SJCRH30 (cell line): Measurements from ENCODE around the gene GRHL3. TPM values are rescaled to one million over a fixed set of nuclear protein-coding genes. Genes with fewer than 3 reads are reported as not detected.

Experiments
- DNase-seq, 2 experiments: peaks; one replicate each; pipeline ENCODE4 v3.0.0-alpha.2; 2015 to 2020
- H3K27ac ChIP-seq: fragments of 250-450 bp; sonication (Bioruptor Pico); 2 replicates; pipeline ENCODE4 v1.5.1; 2020; ENCODE audit warnings: mild to moderate bottlenecking, moderate library complexity
- H3K27me3 ChIP-seq: fragments of 250-450 bp; sonication (Bioruptor Pico); 2 replicates; pipeline ENCODE4 v1.5.1; 2020; ENCODE audit warnings: mild to moderate bottlenecking, moderate library complexity
- H3K36me3 ChIP-seq: fragments of 250-450 bp; sonication (Bioruptor Pico); 2 replicates; pipeline ENCODE4 v1.5.1; 2020; ENCODE audit warnings: mild to moderate bottlenecking, moderate library complexity
- H3K4me1 ChIP-seq: fragments of 250-450 bp; sonication (Bioruptor Pico); 2 replicates; pipeline ENCODE4 v1.5.1; 2020; ENCODE audit warnings: mild to moderate bottlenecking, moderate library complexity
- H3K4me3 ChIP-seq: fragments of 250-450 bp; sonication (Bioruptor Pico); 2 replicates; pipeline ENCODE4 v1.5.1; 2020; ENCODE audit warnings: mild to moderate bottlenecking, moderate library complexity
- H3K9me3 ChIP-seq: fragments of 250-450 bp; sonication (Bioruptor Pico); replicated peaks from 2 replicates; pipeline ENCODE4 v1.5.1; 2020; ENCODE audit warnings: mild to moderate bottlenecking, moderate library complexity
- total RNA-seq: library from RNA; depleted of rRNA; stranded (reverse); fragments of >200 nt; shearing (Covaris generic); gene quantifications from 2 replicates; pipeline ENCODE4 v1.2.3, GENCODE V29; 2014

Gene GRHL3
- total RNA-seq, 1 experiment from 2014 or later, result not detected

GRCh38 chr1:24337455-24337854, 18.3 kb downstream of the GRHL3 start:
- Histone ChIP-seq H3K27ac (no peak overlapping the region), H3K9me3 (no peaks in the 10 kb centered on the region), H3K27me3 (peaks cover 17% of the 10 kb centered on the region; the same call in 1 of the 2 replicates), H3K4me3 (no peak overlapping the region), H3K36me3 (no peaks in the 10 kb centered on the region), H3K4me1 (peaks cover 2% of the 10 kb centered on the region; the same call in 1 of the 2 replicates)
- DNase-seq, result no peak

GRCh38 chr1:24338447-24338846, 19.3 kb downstream of the GRHL3 start:
- H3K4me1 ChIP-seq, result peaks cover 2% of the 10 kb centered on the region; the same call in 1 of the 2 replicates
- no peaks in the 10 kb centered on the region for H3K36me3 ChIP-seq
- H3K27me3 ChIP-seq, result peaks cover 13% of the 10 kb centered on the region; the same call in 1 of the 2 replicates
- H3K4me3 ChIP-seq, result no peak overlapping the region
- no peak for DNase-seq
- H3K27ac ChIP-seq, result no peak overlapping the region
- H3K9me3 ChIP-seq, result no peaks in the 10 kb centered on the region

- no peaks in the 10 kb centered on the region for H3K36me3 ChIP-seq
- peaks cover 13% of the 10 kb centered on the region; the same call in 1 of the 2 replicates for H3K27me3 ChIP-seq
- peaks cover 2% of the 10 kb centered on the region; the same call in 1 of the 2 replicates for H3K4me1 ChIP-seq
- H3K9me3 ChIP-seq, result no peaks in the 10 kb centered on the region
- H3K4me3 ChIP-seq, result no peak overlapping the region
- no peak for DNase-seq
- no peak overlapping the region for H3K27ac ChIP-seq
These were observed 20.8 kb downstream of the GRHL3 start for GRCh38 chr1:24339996-24340395.

GRCh38 chr1:24340770-24341169, 21.6 kb downstream of the GRHL3 start:
- no peaks in the 10 kb centered on the region for H3K36me3 ChIP-seq
- no peak overlapping the region for H3K4me3 ChIP-seq
- DNase-seq, result no peak
- no peak overlapping the region for H3K27ac ChIP-seq
- peaks cover 2% of the 10 kb centered on the region; the same call in 1 of the 2 replicates for H3K4me1 ChIP-seq
- peaks cover 13% of the 10 kb centered on the region; the same call in 1 of the 2 replicates for H3K27me3 ChIP-seq
- H3K9me3 ChIP-seq, result no peaks in the 10 kb centered on the region

GRCh38 chr1:24341260-24341659, 22.1 kb downstream of the GRHL3 start:
- no peaks in the 10 kb centered on the region for H3K9me3 ChIP-seq
- H3K4me3 ChIP-seq, result no peak overlapping the region
- DNase-seq, result peak; percentile 26 to 42
- no peak overlapping the region for H3K27ac ChIP-seq
- no peaks in the 10 kb centered on the region for H3K36me3 ChIP-seq
- H3K27me3 ChIP-seq, result peaks cover 13% of the 10 kb centered on the region; the same call in 1 of the 2 replicates
- peaks cover 2% of the 10 kb centered on the region; the same call in 1 of the 2 replicates for H3K4me1 ChIP-seq

GRCh38 chr1:24343412-24344089, 24.4 kb downstream of the GRHL3 start:
- Histone ChIP-seq H3K27me3 (peaks cover 15% of the 10 kb centered on the region), H3K4me1 (peaks cover 2% of the 10 kb centered on the region; the same call in 1 of the 2 replicates), H3K27ac (no peak overlapping the region), H3K9me3 (no peaks in the 10 kb centered on the region), H3K4me3 (no peak overlapping the region), H3K36me3 (no peaks in the 10 kb centered on the region)
- DNase-seq, result no peak

GRCh38 chr1:24344090-24344742, 25.1 kb downstream of the GRHL3 start:
- Histone ChIP-seq H3K4me1 (peaks cover 2% of the 10 kb centered on the region; the same call in 1 of the 2 replicates), H3K4me3 (no peak overlapping the region), H3K27me3 (peaks cover 18% of the 10 kb centered on the region), H3K27ac (no peak overlapping the region), H3K36me3 (no peaks in the 10 kb centered on the region), H3K9me3 (no peaks in the 10 kb centered on the region)
- DNase-seq, result no peak

- no peak for DNase-seq
- H3K27me3 ChIP-seq, result peaks cover 14% of the 10 kb centered on the region
These were observed 26.2 kb downstream of the GRHL3 start for GRCh38 chr1:24345334-24345733.

GRCh38 chr1:24347159-24347934, 28.2 kb downstream of the GRHL3 start:
- Histone ChIP-seq H3K36me3 (no peaks in the 10 kb centered on the region), H3K9me3 (no peaks in the 10 kb centered on the region), H3K4me1 (no peaks in the 10 kb centered on the region), H3K27me3 (peaks cover 14% of the 10 kb centered on the region), H3K27ac (no peak overlapping the region), H3K4me3 (no peak overlapping the region)
- no peak for DNase-seq

More at GRCh38 chr1:24345334-24345733, 26.2 kb downstream of the GRHL3 start:
- H3K27ac ChIP-seq, result no peak overlapping the region
- no peaks in the 10 kb centered on the region for H3K36me3 ChIP-seq
- H3K9me3 ChIP-seq, result no peaks in the 10 kb centered on the region
- peaks cover 2% of the 10 kb centered on the region; the same call in 1 of the 2 replicates for H3K4me1 ChIP-seq
- no peak overlapping the region for H3K4me3 ChIP-seq

- H3K27me3 ChIP-seq, result peaks cover 14% of the 10 kb centered on the region
- DNase-seq, result no peak
- no peaks in the 10 kb centered on the region for H3K4me1 ChIP-seq
- H3K9me3 ChIP-seq, result no peaks in the 10 kb centered on the region
- H3K36me3 ChIP-seq, result no peaks in the 10 kb centered on the region
- H3K4me3 ChIP-seq, result no peak overlapping the region
- no peak overlapping the region for H3K27ac ChIP-seq
These were observed 29.0 kb downstream of the GRHL3 start for GRCh38 chr1:24348196-24348595.

GRCh38 chr1:24349891-24350290, 30.7 kb downstream of the GRHL3 start:
- Histone ChIP-seq H3K36me3 (no peaks in the 10 kb centered on the region), H3K27me3 (peaks cover 14% of the 10 kb centered on the region), H3K9me3 (no peaks in the 10 kb centered on the region), H3K27ac (no peak overlapping the region), H3K4me3 (no peak overlapping the region), H3K4me1 (no peaks in the 10 kb centered on the region)
- no peak for DNase-seq

GRCh38 chr1:24351247-24351646, 32.1 kb downstream of the GRHL3 start:
- peaks cover 14% of the 10 kb centered on the region for H3K27me3 ChIP-seq
- H3K4me1 ChIP-seq, result no peaks in the 10 kb centered on the region
- H3K4me3 ChIP-seq, result no peak overlapping the region
- no peaks in the 10 kb centered on the region for H3K9me3 ChIP-seq
- no peak overlapping the region for H3K27ac ChIP-seq
- no peaks in the 10 kb centered on the region for H3K36me3 ChIP-seq
- DNase-seq, result no peak

- Histone ChIP-seq H3K4me3 (no peak overlapping the region), H3K36me3 (no peaks in the 10 kb centered on the region), H3K4me1 (no peaks in the 10 kb centered on the region), H3K27ac (no peak overlapping the region), H3K9me3 (no peaks in the 10 kb centered on the region), H3K27me3 (peaks cover 14% of the 10 kb centered on the region)
- peak; percentile 17 to 33 for DNase-seq
These were observed 32.9 kb downstream of the GRHL3 start for GRCh38 chr1:24351918-24352627.

GRCh38 chr1:24353292-24353891, 34.2 kb downstream of the GRHL3 start:
- Histone ChIP-seq H3K4me3 (no peak overlapping the region), H3K27me3 (peaks cover 7% of the 10 kb centered on the region), H3K36me3 (no peaks in the 10 kb centered on the region), H3K27ac (no peak overlapping the region), H3K9me3 (no peaks in the 10 kb centered on the region), H3K4me1 (no peaks in the 10 kb centered on the region)
- DNase-seq, result no peak
